ENCODE results near the gene FYCO1. TPM values are rescaled to one million over a fixed set of nuclear protein-coding genes. Genes with fewer than 3 reads are reported as not detected.

The FYCO1 gene
- total and polyA plus RNA-seq, 2 of the 8 experiments (the other 6 are each of a cell fraction or from before 2014, with no cell fraction given): 4.8 to 10.8 TPM

- no peaks in the 10 kb centered on the region for H3K36me3 ChIP-seq (ENCODE audit: control insufficient read depth in 2 of 4, insufficient read depth in 4 of 4, low read length in 3 of 4)
- H3K9me3 ChIP-seq (ENCODE audit: insufficient read depth in 2 of 2, low read depth in 1 of 2, low read length in 1 of 2): no peaks in the 10 kb centered on the region
- H3K4me2 ChIP-seq (ENCODE audit: insufficient read depth in 1 of 2, low read depth in 2 of 2, low read length in 2 of 2): peak overlapping the region in 1 of 2 experiments; percentile 42
- H2BK12ac ChIP-seq (ENCODE audit: low read depth, low read length): no peak overlapping the region; the same call in 1 of the 2 replicates
- H3K27ac ChIP-seq (ENCODE audit: low read depth, low read length): no peak overlapping the region
- no peak overlapping the region for H3K4ac ChIP-seq (replicated peaks; ENCODE audit: insufficient read length, low read depth, low read length)
- no peak overlapping the region for H3K9ac ChIP-seq (replicated peaks in 1 of 4; ENCODE audit: extremely low read depth in 1 of 4, low read depth in 3 of 4, low read length in 3 of 4)
- no peak overlapping the region for H2BK15ac ChIP-seq (ENCODE audit: low read length)
- H2BK120ac ChIP-seq (replicated peaks; ENCODE audit: low read depth, low read length): no peak overlapping the region
- H3K27me3 ChIP-seq (replicated peaks in 1 of 4; ENCODE audit: control insufficient read depth in 3 of 4, extremely low read depth in 1 of 4, insufficient read depth in 3 of 4, low read length in 3 of 4): peaks cover 0 to 7% (median 4%) of the 10 kb centered on the region in 4 experiments; a peak in 2 of 7 replicates
- H3K14ac ChIP-seq (ENCODE audit: insufficient read length): no peak overlapping the region
- H3K23ac ChIP-seq (ENCODE audit: insufficient read length): no peak overlapping the region
- H2BK20ac ChIP-seq (ENCODE audit: low read length): no peak overlapping the region
- no peak overlapping the region for H2BK5ac ChIP-seq (ENCODE audit: low read depth, low read length)
- H4K20me1 ChIP-seq (replicated peaks in 1 of 2; ENCODE audit: control insufficient read depth in 1 of 2, insufficient read depth in 2 of 2, low read length in 2 of 2): no peaks in the 10 kb centered on the region
- H3K4me1 ChIP-seq (replicated peaks in 1 of 4; ENCODE audit: control insufficient read depth in 3 of 4, insufficient read depth in 4 of 4, low read length in 3 of 4): peaks cover 5 to 19% (median 14%) of the 10 kb centered on the region in 4 experiments
- H2AK5ac ChIP-seq (ENCODE audit: low read depth, low read length): no peak overlapping the region
- FAIRE-seq (no peak), DNase-seq (ENCODE audit: low read depth in 1 of 2, low spot score in 2 of 2) (no peak)
- H4K5ac ChIP-seq (ENCODE audit: insufficient read length, low read depth, low read length): no peak overlapping the region
- WGBS, 2 experiments (ENCODE audit: extremely low coverage in 1 of 2, insufficient coverage in 1 of 2, insufficient read length in 1 of 2, insufficient replicate concordance in 2 of 2, low coverage in 1 of 2, low lambda C conversion rate in 2 of 2, missing lambda C conversion rate in 1 of 2): 95% methylated on average over 2 of the region's 2 CpGs; no CpG with 5 or more reads in 1 of the 2 experiments
- ChIA-PET POLR2A (ENCODE audit: partially characterized antibody) (no interaction called here), CTCF (ENCODE audit: partially characterized antibody) (interaction anchor here (0.8 to 1.1 kb wide), 3 partner anchors 40 to 85 kb away, joined by 3 to 6 read pairs (median 5); no protein-coding TSS in a partner anchor)
- H4K8ac ChIP-seq (ENCODE audit: extremely low read depth, insufficient read depth, low read length): no peak overlapping the region
- peaks cover 10% of the 10 kb centered on the region; the same call in 1 of the 2 replicates for H3K79me1 ChIP-seq (ENCODE audit: low read depth, low read length)
- H3K79me2 ChIP-seq (ENCODE audit: control insufficient read depth in 1 of 2, insufficient read depth in 2 of 2, low read length in 2 of 2): peaks cover 0 to 61% of the 10 kb centered on the region in 2 experiments; a peak in 2 of 4 replicates
- no peak overlapping the region for H3K18ac ChIP-seq (ENCODE audit: extremely low read depth, low read length)
- H3K23me2 ChIP-seq (ENCODE audit: low read depth, low read length): peaks cover 2% of the 10 kb centered on the region; the same call in 1 of the 2 replicates
- no peak overlapping the region for H2AFZ ChIP-seq (ENCODE audit: low read length)
- no peak overlapping the region for H4K91ac ChIP-seq (replicated peaks; ENCODE audit: insufficient read length, low read length)
- no peak overlapping the region; a peak in 1 of 8 replicates for H3K4me3 ChIP-seq (ENCODE audit: extremely low read depth in 1 of 4, insufficient read depth in 2 of 4, low read depth in 3 of 4, low read length in 4 of 4)
- no peak overlapping the region for H3K56ac ChIP-seq (replicated peaks; ENCODE audit: insufficient read length, low read depth, low read length)
- TF ChIP-seq BCL11A (IDR thresholded peaks at IDR 0.05; ENCODE audit: low read depth in 2 of 2, low read length in 2 of 2) (no peak), YY1 (IDR thresholded peaks at IDR 0.05; ENCODE audit: low read depth, low read length) (no peak), POU5F1 (IDR thresholded peaks at IDR 0.05; ENCODE audit: low read depth, low read length) (no peak), SRF (IDR thresholded peaks at IDR 0.05; ENCODE audit: low read depth, low read length) (no peak), GTF2F1 (IDR thresholded peaks at IDR 0.05; ENCODE audit: borderline replicate concordance, low read depth, low read length) (no peak), ASH2L (IDR thresholded peaks at IDR 0.05; ENCODE audit: low read length) (no peak), RNF2 (IDR thresholded peaks at IDR 0.05; ENCODE audit: borderline replicate concordance, low read depth, low read length, missing control alignments, poor library complexity, severe bottlenecking) (no peak), SIRT6 (IDR thresholded peaks at IDR 0.05; ENCODE audit: low read length) (no peak), BACH1 (IDR thresholded peaks at IDR 0.05; ENCODE audit: low read length) (no peak), SP2 (IDR thresholded peaks at IDR 0.05; ENCODE audit: low read length) (no peak), RAD21 (IDR thresholded peaks at IDR 0.05 in 1 of 2, conservative IDR thresholded peaks at IDR 0.05 in 1 of 2; ENCODE audit: low read depth in 2 of 2, low read length in 2 of 2) (no peak), POLR2AphosphoS5 (IDR thresholded peaks at IDR 0.05; ENCODE audit: low read depth, low read length) (no peak), POLR2A (IDR thresholded peaks at IDR 0.05; ENCODE audit: control extremely low read depth in 1 of 2, low read depth in 2 of 2, low read length in 2 of 2) (no peak), SIN3A (conservative IDR thresholded peaks at IDR 0.05 in 1 of 2, IDR thresholded peaks at IDR 0.05 in 1 of 2; ENCODE audit: low read depth in 1 of 2, low read length in 2 of 2) (no peak)
Observed at GRCh38 chr3:45992133-45992729, 3.4 kb downstream of the FYCO1 start.
